SK-N-SH treated with all-trans-retinoic acid at 6 μM for 48 hours (cell line): ENCODE measurements around the gene SUGCT.

Source experiments
- ARNTL ChIP-seq: fragments of 450-650 bp; formaldehyde crosslinking; IDR thresholded peaks from 2 replicates; pipeline ENCODE4 v1.5.0; 2020; ENCODE audit warnings: low read depth, mild to moderate bottlenecking, moderate library complexity, borderline replicate concordance
- RARB ChIP-seq: fragments of 250-450 bp; sonication (Bioruptor Pico); IDR thresholded peaks from 2 replicates; pipeline ENCODE4 v1.8.0; 2021; ENCODE audit warnings: mild to moderate bottlenecking, moderate library complexity
- ZFP3 ChIP-seq: fragments of 250-450 bp; sonication (Bioruptor Pico); IDR thresholded peaks from 2 replicates; pipeline ENCODE4 v1.5.0; 2020; ENCODE audit warnings: mild to moderate bottlenecking, moderate library complexity
- ZNF565 ChIP-seq: fragments of 450-650 bp; formaldehyde crosslinking; conservative IDR thresholded peaks from 2 replicates; pipeline ENCODE4 v1.5.0; 2020; ENCODE audit warnings: low read depth, mild to moderate bottlenecking, moderate library complexity

DNA sequence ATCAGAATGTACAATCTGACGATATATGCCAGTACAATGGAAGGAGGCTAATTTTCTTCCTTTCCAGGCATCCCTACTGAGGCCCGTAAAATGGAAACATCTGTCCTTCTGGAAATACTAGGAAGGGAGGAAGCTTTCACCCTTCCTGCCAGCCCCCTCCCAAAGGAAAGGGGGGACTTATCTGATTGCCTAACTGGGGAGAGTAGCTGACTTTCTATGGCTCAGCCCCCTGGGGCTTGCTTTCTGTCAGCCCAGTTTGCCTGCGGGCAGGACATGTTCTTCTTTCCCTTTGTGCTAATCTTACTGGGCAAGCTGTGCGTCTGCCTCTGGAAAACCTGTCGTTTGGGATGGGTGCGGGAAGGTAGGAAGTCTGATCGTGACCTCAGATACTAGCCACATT is 508.9 kb downstream of the SUGCT start:
- TF ChIP-seq ARNTL (CRISPR knock-in tag) (no peak), ZNF565 (CRISPR knock-in tag) (no peak), ZFP3 (CRISPR knock-in tag) (no peak), RARB (CRISPR knock-in tag) (no peak)
